Hepatocyte (in vitro differentiated cells): Measurements from ENCODE around the gene CENPT. TPM values are rescaled to one million over a fixed set of nuclear protein-coding genes. Genes with fewer than 3 reads are reported as not detected.
A peak's percentile ranks its signal among the peaks of the same experiment; 100 is the strongest.

ENCODE experiments used
- DNase-seq: peaks from one replicate; pipeline ENCODE4 v3.0.0-alpha.2; 2016; ENCODE audit warnings: low spot score
- H2AFZ ChIP-seq: fragments of 200-600 bp; sonication (generic); 2 replicates; pipeline ENCODE4 v1.6.0; 2016; ENCODE audit warnings: antibody characterized with exemption, mild to moderate bottlenecking
- H3K27ac ChIP-seq: fragments of 200-600 bp; sonication (generic); 2 replicates; pipeline ENCODE4 v1.5.1; 2016; ENCODE audit warnings: mild to moderate bottlenecking
- H3K27me3 ChIP-seq: fragments of 200-600 bp; sonication (generic); 2 replicates; pipeline ENCODE4 v1.6.1; 2016
- H3K36me3 ChIP-seq: fragments of 200-600 bp; sonication (generic); replicated peaks from 2 replicates; pipeline ENCODE4 v1.5.1; 2016; ENCODE audit warnings: low read depth; ENCODE audit not compliant: insufficient read depth
- H3K4me1 ChIP-seq: fragments of 200-600 bp; sonication (generic); 2 replicates; pipeline ENCODE4 v1.5.1; 2016; ENCODE audit warnings: mild to moderate bottlenecking, moderate library complexity; ENCODE audit not compliant: insufficient read depth
- H3K4me2 ChIP-seq: fragments of 200-600 bp; sonication (generic); 2 replicates; pipeline ENCODE4 v1.6.0; 2016
- H3K4me3 ChIP-seq: fragments of 200-600 bp; sonication (generic); 2 replicates; pipeline ENCODE4 v1.5.1; 2016; ENCODE audit warnings: mild to moderate bottlenecking
- H3K79me2 ChIP-seq: fragments of 200-600 bp; sonication (generic); 2 replicates; pipeline ENCODE4 v1.6.0; 2017; ENCODE audit warnings: mild to moderate bottlenecking
- H3K9me2 ChIP-seq: fragments of 200-600 bp; sonication (generic); replicated peaks from 2 replicates; pipeline ENCODE4 v1.6.0; 2017; ENCODE audit warnings: mild to moderate bottlenecking; ENCODE audit not compliant: insufficient read depth
- H3K9me3 ChIP-seq: fragments of 200-600 bp; sonication (generic); 2 replicates; pipeline ENCODE4 v1.5.1; 2016; ENCODE audit warnings: low read depth, mild to moderate bottlenecking
- H4K20me1 ChIP-seq: fragments of 200-600 bp; sonication (generic); 2 replicates; pipeline ENCODE4 v1.6.0; 2016; ENCODE audit warnings: mild to moderate bottlenecking; ENCODE audit not compliant: insufficient read depth, poor library complexity, severe bottlenecking
- CTCF ChIP-seq: fragments of 200-600 bp; sonication (generic); IDR thresholded peaks from 2 replicates; pipeline ENCODE4 v1.5.1; 2016; ENCODE audit warnings: antibody characterized with exemption, mild to moderate bottlenecking; ENCODE audit not compliant: poor library complexity
- EZH2 ChIP-seq: fragments of 200-600 bp; sonication (generic); IDR thresholded peaks from 2 replicates; pipeline ENCODE4 v1.6.1; 2016; ENCODE audit warnings: antibody characterized with exemption, mild to moderate bottlenecking, borderline replicate concordance
- EZH2phosphoT487 ChIP-seq: fragments of 200-600 bp; sonication (generic); IDR thresholded peaks from one replicate; pipeline ENCODE4 v1.6.1; 2018; ENCODE audit warnings: antibody characterized with exemption, mild to moderate bottlenecking, low read depth, moderate library complexity; ENCODE audit not compliant: unreplicated experiment, severe bottlenecking
- WGBS: methylation state at CpG from one replicate; pipeline ENCODE4 v1.1.6; 2016; ENCODE audit warnings: low lambda C conversion rate; ENCODE audit errors: missing lambda C conversion rate; 5-methylcytosine and 5-hydroxymethylcytosine counted together
- polyA plus RNA-seq: library from polyadenylated mRNA; unstranded; fragments of >200 nt; fragmentation: Nextera tagmentation; extraction: Ambion mirVana; gene quantifications from 2 replicates; pipeline ENCODE4 v1.2.1, GENCODE V29; 2016
- total RNA-seq: library from RNA; depleted of rRNA; stranded (reverse); fragments of >200 nt; gene quantifications from 2 replicates; pipeline ENCODE4 v1.2.3, GENCODE V29; 2014

CENPT gene
- total and polyA plus RNA-seq, 2 experiments from 2014 or later: 38.1 to 84.0 TPM

GRCh38 chr16:67786491-67786890, 61.0 kb downstream of the CENPT start:
- no peaks in the 10 kb centered on the region for H3K36me3 ChIP-seq
- H3K27ac ChIP-seq: no peak overlapping the region
- H2AFZ ChIP-seq: no peak overlapping the region
- peaks cover 55% of the 10 kb centered on the region for H3K79me2 ChIP-seq
- peaks cover 24% of the 10 kb centered on the region for H4K20me1 ChIP-seq
- no peak for DNase-seq
- TF ChIP-seq EZH2phosphoT487: no peak
- TF ChIP-seq CTCF: no peak
- no peak for TF ChIP-seq EZH2
- H3K9me3 ChIP-seq: no peaks in the 10 kb centered on the region
- 93% methylated on average over 5 of the region's 5 CpGs for WGBS
- no peaks in the 10 kb centered on the region for H3K9me2 ChIP-seq
- H3K4me1 ChIP-seq: no peaks in the 10 kb centered on the region
- H3K27me3 ChIP-seq: no peaks in the 10 kb centered on the region
- H3K4me2 ChIP-seq: no peak overlapping the region
- no peak overlapping the region for H3K4me3 ChIP-seq

DNA sequence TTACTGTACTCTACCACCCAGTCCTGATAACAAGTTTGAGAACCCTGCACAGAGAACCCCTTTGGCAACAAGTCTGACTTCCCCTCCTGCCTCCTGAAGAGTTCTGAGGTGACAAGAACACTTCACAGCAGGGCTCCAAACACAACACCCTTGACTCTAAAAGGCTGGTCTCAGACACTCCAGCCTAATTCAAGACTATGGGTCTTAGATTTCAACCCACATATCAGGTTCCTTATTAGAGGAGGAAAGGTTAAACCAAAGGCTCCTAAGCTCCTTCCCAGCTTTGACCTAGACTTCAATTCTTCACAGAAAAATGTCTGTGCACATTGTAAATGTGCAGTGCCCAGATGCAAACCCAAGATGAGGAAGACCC, 64.2 kb downstream of the CENPT start:
- H3K36me3 ChIP-seq: no peaks in the 10 kb centered on the region
- no peak overlapping the region for H2AFZ ChIP-seq
- no peaks in the 10 kb centered on the region for H3K27me3 ChIP-seq
- H3K9me3 ChIP-seq: no peaks in the 10 kb centered on the region
- peak overlapping the region; percentile 37 for H3K27ac ChIP-seq
- H4K20me1 ChIP-seq: peaks cover 23% of the 10 kb centered on the region
- no peaks in the 10 kb centered on the region for H3K9me2 ChIP-seq
- H3K4me3 ChIP-seq: no peak overlapping the region
- peaks cover 50% of the 10 kb centered on the region for H3K79me2 ChIP-seq
- no peak for DNase-seq
- TF ChIP-seq EZH2: no peak
- no peak for TF ChIP-seq EZH2phosphoT487
- no peak for TF ChIP-seq CTCF
- no peak overlapping the region for H3K4me2 ChIP-seq
- no peaks in the 10 kb centered on the region for H3K4me1 ChIP-seq

GRCh38 chr16:67782567-67783352, 64.7 kb downstream of the CENPT start:
- no peaks in the 10 kb centered on the region for H3K9me2 ChIP-seq
- H3K4me1 ChIP-seq: no peaks in the 10 kb centered on the region
- WGBS: 59% methylated on average over 12 of the region's 12 CpGs
- H4K20me1 ChIP-seq: peaks cover 20% of the 10 kb centered on the region
- H3K9me3 ChIP-seq: no peaks in the 10 kb centered on the region
- peak overlapping the region; percentile 37 for H3K27ac ChIP-seq
- no peaks in the 10 kb centered on the region for H3K27me3 ChIP-seq
- H3K79me2 ChIP-seq: peaks cover 50% of the 10 kb centered on the region
- TF ChIP-seq EZH2phosphoT487 (no peak), CTCF (no peak), EZH2 (no peak)
- no peak overlapping the region for H3K4me2 ChIP-seq
- H3K4me3 ChIP-seq: no peak overlapping the region
- no peaks in the 10 kb centered on the region for H3K36me3 ChIP-seq
- DNase-seq: no peak
- H2AFZ ChIP-seq: no peak overlapping the region
